Measurements from ENCODE around the gene SNPH.

SNPH gene

GRCh38 chr20:1323256-1323655 is 57.2 kb downstream of the SNPH start:
- no peak for TF ChIP-seq FOXM1 (IDR thresholded peaks at IDR 0.05; ENCODE audit: borderline replicate concordance, low read depth)
- no peak for TF ChIP-seq YY1 (IDR thresholded peaks at IDR 0.05; ENCODE audit: low read depth)
- no peak for TF ChIP-seq TEAD4 (IDR thresholded peaks at IDR 0.05)
- TF ChIP-seq TAF1 (IDR thresholded peaks at IDR 0.05; ENCODE audit: low read depth) = no peak
- TF ChIP-seq CEBPB (IDR thresholded peaks at IDR 0.05) = no peak
- TF ChIP-seq TCF12 (IDR thresholded peaks at IDR 0.05; ENCODE audit: low read depth) = no peak
- TF ChIP-seq NFIC (IDR thresholded peaks at IDR 0.05) = no peak
- no peak for TF ChIP-seq MAX (IDR thresholded peaks at IDR 0.05)
- TF ChIP-seq USF1 (IDR thresholded peaks at IDR 0.05) = no peak
- no peak for TF ChIP-seq ZBTB7A (IDR thresholded peaks at IDR 0.05; ENCODE audit: low read depth)
- TF ChIP-seq REST (IDR thresholded peaks at IDR 0.05; ENCODE audit: low read depth) = no peak
- no peak for TF ChIP-seq EP300 (IDR thresholded peaks at IDR 0.05; ENCODE audit: borderline replicate concordance)
- TF ChIP-seq CREB1 (IDR thresholded peaks at IDR 0.05; ENCODE audit: low read depth) = no peak
- no peak for TF ChIP-seq RAD21 (IDR thresholded peaks at IDR 0.05; ENCODE audit: low read depth)
- no peak for TF ChIP-seq EGR1 (IDR thresholded peaks at IDR 0.05)

GRCh38 chr20:1323830-1324597 is 57.9 kb downstream of the SNPH start:
- TF ChIP-seq YY1 (IDR thresholded peaks at IDR 0.05; ENCODE audit: low read depth) = no peak
- TF ChIP-seq EP300 (IDR thresholded peaks at IDR 0.05; ENCODE audit: borderline replicate concordance) = no peak
- no peak for TF ChIP-seq RAD21 (IDR thresholded peaks at IDR 0.05; ENCODE audit: low read depth)
- no peak for TF ChIP-seq MAX (IDR thresholded peaks at IDR 0.05)
- no peak for TF ChIP-seq TCF12 (IDR thresholded peaks at IDR 0.05; ENCODE audit: low read depth)
- TF ChIP-seq EGR1 (IDR thresholded peaks at IDR 0.05) = no peak
- no peak for TF ChIP-seq CEBPB (IDR thresholded peaks at IDR 0.05)
- no peak for TF ChIP-seq USF1 (IDR thresholded peaks at IDR 0.05)
- TF ChIP-seq NFIC (IDR thresholded peaks at IDR 0.05) = no peak
- no peak for TF ChIP-seq ZBTB7A (IDR thresholded peaks at IDR 0.05; ENCODE audit: low read depth)
- no peak for TF ChIP-seq TAF1 (IDR thresholded peaks at IDR 0.05; ENCODE audit: low read depth)
- no peak for TF ChIP-seq REST (IDR thresholded peaks at IDR 0.05; ENCODE audit: low read depth)
- no peak for TF ChIP-seq TEAD4 (IDR thresholded peaks at IDR 0.05)
- no peak for TF ChIP-seq CREB1 (IDR thresholded peaks at IDR 0.05; ENCODE audit: low read depth)
- no peak for TF ChIP-seq FOXM1 (IDR thresholded peaks at IDR 0.05; ENCODE audit: borderline replicate concordance, low read depth)

- no peak for TF ChIP-seq USF1 (IDR thresholded peaks at IDR 0.05)
- no peak for TF ChIP-seq TEAD4 (IDR thresholded peaks at IDR 0.05)
- no peak for TF ChIP-seq NFIC (IDR thresholded peaks at IDR 0.05)
- no peak for TF ChIP-seq YY1 (IDR thresholded peaks at IDR 0.05; ENCODE audit: low read depth)
- no peak for TF ChIP-seq EGR1 (IDR thresholded peaks at IDR 0.05)
- TF ChIP-seq REST (IDR thresholded peaks at IDR 0.05; ENCODE audit: low read depth) = no peak
- TF ChIP-seq EP300 (IDR thresholded peaks at IDR 0.05; ENCODE audit: borderline replicate concordance) = no peak
- TF ChIP-seq ZBTB7A (IDR thresholded peaks at IDR 0.05; ENCODE audit: low read depth) = no peak
- TF ChIP-seq FOXM1 (IDR thresholded peaks at IDR 0.05; ENCODE audit: borderline replicate concordance, low read depth) = no peak
- no peak for TF ChIP-seq TAF1 (IDR thresholded peaks at IDR 0.05; ENCODE audit: low read depth)
- no peak for TF ChIP-seq CEBPB (IDR thresholded peaks at IDR 0.05)
- TF ChIP-seq TCF12 (IDR thresholded peaks at IDR 0.05; ENCODE audit: low read depth) = no peak
- TF ChIP-seq CREB1 (IDR thresholded peaks at IDR 0.05; ENCODE audit: low read depth) = no peak
- no peak for TF ChIP-seq RAD21 (IDR thresholded peaks at IDR 0.05; ENCODE audit: low read depth)
- no peak for TF ChIP-seq MAX (IDR thresholded peaks at IDR 0.05)
Measured at GRCh38 chr20:1324598-1325172, 58.6 kb downstream of the SNPH start.

All from Ishikawa (cell line).